ENCODE data around the gene TCF12. TPM values are rescaled to one million over a fixed set of nuclear protein-coding genes. Genes with fewer than 3 reads are reported as not detected.
A peak's percentile ranks its signal among the peaks of the same experiment; 100 is the strongest.

The TCF12 gene
- total RNA-seq, 1 experiment from 2014 or later = 76.7 TPM

DNA sequence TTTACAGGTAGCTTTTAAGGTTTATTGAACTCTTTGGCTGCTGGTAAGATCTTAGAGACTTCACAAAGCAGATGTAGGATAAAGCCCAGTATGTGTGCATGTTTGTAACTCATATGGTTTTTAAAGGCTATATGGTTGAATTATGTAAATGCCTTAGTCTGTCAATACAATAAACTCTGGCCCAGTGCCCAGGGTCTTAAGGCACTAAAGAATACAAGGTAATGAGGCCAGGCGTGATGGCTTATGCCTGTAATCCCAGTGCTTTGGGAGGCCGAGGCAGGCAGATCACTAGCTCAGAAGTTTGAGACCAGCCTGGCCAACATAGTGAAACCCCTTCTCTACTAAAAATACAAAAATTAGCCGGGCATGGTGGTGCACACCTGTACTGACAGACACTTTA lies 287.6 kb downstream of the TCF12 start:
- H3K56ac ChIP-seq (ENCODE audit: insufficient read length, low read depth, low read length) = no peak overlapping the region
- H4K8ac ChIP-seq (replicated peaks; ENCODE audit: insufficient read length, low read depth, low read length) = no peak overlapping the region
- TF ChIP-seq, protein P1, sequence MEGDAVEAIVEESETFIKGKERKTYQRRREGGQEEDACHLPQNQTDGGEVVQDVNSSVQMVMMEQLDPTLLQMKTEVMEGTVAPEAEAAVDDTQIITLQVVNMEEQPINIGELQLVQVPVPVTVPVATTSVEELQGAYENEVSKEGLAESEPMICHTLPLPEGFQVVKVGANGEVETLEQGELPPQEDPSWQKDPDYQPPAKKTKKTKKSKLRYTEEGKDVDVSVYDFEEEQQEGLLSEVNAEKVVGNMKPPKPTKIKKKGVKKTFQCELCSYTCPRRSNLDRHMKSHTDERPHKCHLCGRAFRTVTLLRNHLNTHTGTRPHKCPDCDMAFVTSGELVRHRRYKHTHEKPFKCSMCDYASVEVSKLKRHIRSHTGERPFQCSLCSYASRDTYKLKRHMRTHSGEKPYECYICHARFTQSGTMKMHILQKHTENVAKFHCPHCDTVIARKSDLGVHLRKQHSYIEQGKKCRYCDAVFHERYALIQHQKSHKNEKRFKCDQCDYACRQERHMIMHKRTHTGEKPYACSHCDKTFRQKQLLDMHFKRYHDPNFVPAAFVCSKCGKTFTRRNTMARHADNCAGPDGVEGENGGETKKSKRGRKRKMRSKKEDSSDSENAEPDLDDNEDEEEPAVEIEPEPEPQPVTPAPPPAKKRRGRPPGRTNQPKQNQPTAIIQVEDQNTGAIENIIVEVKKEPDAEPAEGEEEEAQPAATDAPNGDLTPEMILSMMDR (conservative IDR thresholded peaks at IDR 0.05) = no peak
- H3K23me2 ChIP-seq (ENCODE audit: insufficient read length, low read depth, low read length, poor library complexity, severe bottlenecking) = no peaks in the 10 kb centered on the region
- H3K18ac ChIP-seq (ENCODE audit: insufficient read length, low read depth, low read length) = no peak overlapping the region
- no peak overlapping the region for H2BK120ac ChIP-seq (ENCODE audit: low read depth, low read length, poor library complexity, severe bottlenecking)
- no peak overlapping the region for H2BK20ac ChIP-seq (ENCODE audit: low read depth, low read length, poor library complexity, severe bottlenecking)
- H3K14ac ChIP-seq (ENCODE audit: insufficient read depth, low read length) = no peak overlapping the region
- no peak overlapping the region for H4K91ac ChIP-seq (ENCODE audit: insufficient read length, low read depth, low read length)
- H3K23ac ChIP-seq (ENCODE audit: insufficient read length, low read depth, low read length) = no peak overlapping the region
- H3K9ac ChIP-seq (ENCODE audit: extremely low read depth, insufficient read length, low read length) = no peak overlapping the region
- H3K4me1 Mint-ChIP-seq = peaks cover 28 to 32% of the 10 kb centered on the region in 2 experiments
- H2BK15ac ChIP-seq (ENCODE audit: low read depth, low read length) = no peak overlapping the region
- H3T11ph ChIP-seq (ENCODE audit: low read length) = no peak overlapping the region
- H3K79me2 ChIP-seq (ENCODE audit: insufficient read depth, low read length) = no peaks in the 10 kb centered on the region; the same call in 1 of the 2 replicates
- H3K36me3 Mint-ChIP-seq (ENCODE audit: insufficient read depth in 1 of 3, low read depth in 3 of 3) = peaks cover 0 to 14% (median 2%) of the 10 kb centered on the region in 3 experiments; a peak in 4 of 7 replicates
- H3K27ac ChIP-seq (ENCODE audit: insufficient read length, low read depth, low read length) = no peak overlapping the region
- H3K9me3 ChIP-seq (ENCODE audit: control insufficient read depth, low read depth, low read length) = no peaks in the 10 kb centered on the region
- H3K9me3 Mint-ChIP-seq = no peaks in the 10 kb centered on the region
- H2AFZ ChIP-seq (ENCODE audit: low read length) = no peak overlapping the region
- H3K27me3 Mint-ChIP-seq (ENCODE audit: low read depth) = no peaks in the 10 kb centered on the region
- H2BK5ac ChIP-seq (ENCODE audit: insufficient read length, low read length) = no peak overlapping the region
- no peak for DNase-seq
- H3K4me3 Mint-ChIP-seq = no peak overlapping the region
- no peaks in the 10 kb centered on the region for H3K27me3 ChIP-seq (ENCODE audit: insufficient read depth, low read length)
- no peak overlapping the region for H3K4me2 ChIP-seq (ENCODE audit: insufficient read depth, insufficient read length, low read length)
- no peak overlapping the region for H3K4ac ChIP-seq (ENCODE audit: low read depth, low read length)
- no peak overlapping the region for H2BK12ac ChIP-seq (ENCODE audit: insufficient read length, low read depth, low read length)
- H3K79me1 ChIP-seq (ENCODE audit: insufficient read depth, low read depth, low read length, poor library complexity, severe bottlenecking) = no peaks in the 10 kb centered on the region
- 0 out of 7 replicates have a peak overlapping the region, but pooled peaks of 1 of the 3 experiments have one; percentile 28 for H3K27ac Mint-ChIP-seq
- no peaks in the 10 kb centered on the region for H4K20me1 ChIP-seq (ENCODE audit: control insufficient read depth, insufficient read depth, insufficient read length)
- no peak overlapping the region for H2AK5ac ChIP-seq (ENCODE audit: insufficient read length, low read length)
- H4K5ac ChIP-seq (ENCODE audit: insufficient read length, low read depth, low read length) = no peak overlapping the region
- WGBS (ENCODE audit: extremely low coverage, insufficient read length, low lambda C conversion rate) = no CpG with 5 or more reads among the region's 3 CpGs
- H3K4me1 ChIP-seq (ENCODE audit: insufficient read depth, low read length) = peaks cover 2% of the 10 kb centered on the region; the same call in 1 of the 2 replicates

All from H9 (cell line).